ENCODE measurements around the gene HOOK1.

GRCh38 chr1:59769736-59770095 is 45.0 kb upstream of the HOOK1 start:
- TF ChIP-seq, protein P1, sequence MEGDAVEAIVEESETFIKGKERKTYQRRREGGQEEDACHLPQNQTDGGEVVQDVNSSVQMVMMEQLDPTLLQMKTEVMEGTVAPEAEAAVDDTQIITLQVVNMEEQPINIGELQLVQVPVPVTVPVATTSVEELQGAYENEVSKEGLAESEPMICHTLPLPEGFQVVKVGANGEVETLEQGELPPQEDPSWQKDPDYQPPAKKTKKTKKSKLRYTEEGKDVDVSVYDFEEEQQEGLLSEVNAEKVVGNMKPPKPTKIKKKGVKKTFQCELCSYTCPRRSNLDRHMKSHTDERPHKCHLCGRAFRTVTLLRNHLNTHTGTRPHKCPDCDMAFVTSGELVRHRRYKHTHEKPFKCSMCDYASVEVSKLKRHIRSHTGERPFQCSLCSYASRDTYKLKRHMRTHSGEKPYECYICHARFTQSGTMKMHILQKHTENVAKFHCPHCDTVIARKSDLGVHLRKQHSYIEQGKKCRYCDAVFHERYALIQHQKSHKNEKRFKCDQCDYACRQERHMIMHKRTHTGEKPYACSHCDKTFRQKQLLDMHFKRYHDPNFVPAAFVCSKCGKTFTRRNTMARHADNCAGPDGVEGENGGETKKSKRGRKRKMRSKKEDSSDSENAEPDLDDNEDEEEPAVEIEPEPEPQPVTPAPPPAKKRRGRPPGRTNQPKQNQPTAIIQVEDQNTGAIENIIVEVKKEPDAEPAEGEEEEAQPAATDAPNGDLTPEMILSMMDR (conservative IDR thresholded peaks at IDR 0.05), result no peak
- no peak for TF ChIP-seq ZFX (IDR thresholded peaks at IDR 0.05)

All from C4-2B (cell line).